HG03457 (cell line): ENCODE measurements around the gene CUL7.
"Not testable (repeated sequence)": the region's sequence is repeated elsewhere in the genome, so short reads cannot be mapped to it uniquely, and the experiment has no call there.

Experiments used
- ATAC-seq: cut with Tn5 transposase; IDR thresholded peaks from one replicate; pipeline ENCODE4 v1.9.1; 2021; ENCODE audit warnings: moderate number of reproducible peaks; ENCODE audit not compliant: unreplicated experiment

The CUL7 gene

GRCh38 chr6:43050981-43051380 is 2.7 kb downstream of the CUL7 start:
- no peak for ATAC-seq

GRCh38 chr6:43047998-43048397 is 5.7 kb downstream of the CUL7 start:
- ATAC-seq, result no peak

GRCh38 chr6:43045371-43045930 is 8.2 kb downstream of the CUL7 start:
- no peak for ATAC-seq

DNA sequence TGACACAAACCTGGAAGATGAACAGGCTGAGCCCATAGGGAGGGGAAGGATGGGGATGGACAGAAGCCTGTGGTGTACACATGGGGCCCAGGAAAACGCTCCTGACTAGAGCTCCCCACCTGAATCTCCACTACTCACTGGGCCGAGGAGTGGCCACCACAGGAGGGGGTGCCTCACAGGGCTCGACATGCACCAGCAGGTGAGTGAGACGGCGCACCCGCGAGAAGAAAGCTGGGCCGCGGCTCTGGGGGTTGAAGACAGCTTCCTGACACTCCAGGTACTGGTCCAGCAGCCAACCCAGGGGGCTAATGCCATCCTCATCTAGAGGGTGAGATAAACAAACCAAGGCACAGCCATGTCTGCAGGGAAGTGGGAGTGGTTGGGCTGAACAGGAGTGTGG is 10.3 kb downstream of the CUL7 start:
- no peak for ATAC-seq

DNA sequence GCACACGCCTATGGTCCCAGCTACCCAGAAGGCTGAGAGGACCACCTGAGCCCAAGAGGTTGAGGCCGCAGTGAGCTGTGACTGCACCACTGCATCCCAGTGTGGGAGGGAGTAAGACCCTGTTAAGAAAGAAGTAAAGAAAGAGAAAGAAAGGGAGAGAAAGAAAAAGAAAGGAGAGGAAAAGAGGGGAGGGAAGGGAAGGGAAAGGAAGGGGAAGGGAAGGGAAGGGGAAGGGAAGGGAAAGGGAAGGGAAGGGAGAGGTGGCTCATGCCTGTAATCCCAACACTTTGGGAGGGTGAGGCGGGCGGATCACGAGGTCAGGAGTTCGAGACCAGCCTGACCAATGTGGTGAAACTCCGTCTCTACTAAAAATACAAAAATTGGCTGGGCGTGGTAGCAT is 12.2 kb downstream of the CUL7 start:
- not testable (repeated sequence) for ATAC-seq

DNA sequence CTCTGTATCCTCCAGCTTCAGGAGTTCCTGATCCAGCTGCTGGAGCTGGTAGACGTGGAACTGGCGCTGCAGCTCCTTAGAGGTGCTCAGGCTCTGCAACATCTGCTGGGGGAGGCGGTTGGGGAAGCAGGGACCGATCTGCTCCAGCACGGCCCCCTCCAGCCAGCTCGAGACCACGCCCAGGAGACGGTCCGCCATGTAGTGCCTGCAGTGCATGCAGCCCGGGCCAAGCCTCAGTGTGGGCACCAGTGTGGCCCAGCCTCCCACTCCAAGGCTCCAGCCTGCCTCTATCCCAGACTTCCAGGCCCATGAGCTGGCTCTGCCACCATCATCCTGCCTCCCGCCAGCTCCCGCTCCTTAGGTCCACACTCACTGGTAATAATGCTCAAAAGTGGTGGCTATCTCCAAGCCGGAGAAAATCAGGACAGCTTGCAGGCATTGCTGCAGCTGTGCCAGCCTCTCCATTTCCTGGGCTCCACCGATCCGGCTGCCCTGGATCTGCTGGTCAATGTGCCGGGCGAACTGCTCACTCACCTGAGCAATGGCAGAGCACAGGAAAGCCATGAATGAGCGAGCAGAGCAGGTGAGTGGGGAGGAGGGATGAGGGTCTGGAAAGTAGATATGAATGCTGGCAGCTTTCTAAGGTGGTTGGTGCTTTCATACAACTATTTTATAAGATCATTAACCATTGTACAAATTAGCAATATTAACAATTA is 13.0 kb downstream of the CUL7 start:
- ATAC-seq, result no peak

DNA sequence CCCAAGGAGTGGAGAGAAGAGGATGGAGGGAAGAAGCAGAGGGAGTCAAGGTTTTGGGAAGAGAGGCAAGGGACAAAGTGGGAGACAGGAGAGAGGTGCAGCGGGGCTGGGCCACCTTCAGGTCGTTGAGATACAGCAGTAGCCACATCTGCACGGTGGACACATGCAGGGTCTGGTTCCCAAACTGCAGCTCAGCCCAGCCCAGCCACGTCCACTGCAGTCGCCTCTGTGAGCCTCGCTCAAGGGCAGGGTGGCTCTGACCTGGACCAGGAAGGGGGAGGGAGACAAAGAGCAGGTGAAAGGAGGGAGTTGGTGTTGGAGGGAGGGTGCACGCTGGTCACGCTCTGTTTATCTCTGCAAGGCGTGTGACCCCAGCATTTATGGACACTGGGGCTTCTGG is 14.9 kb downstream of the CUL7 start:
- no peak for ATAC-seq

DNA sequence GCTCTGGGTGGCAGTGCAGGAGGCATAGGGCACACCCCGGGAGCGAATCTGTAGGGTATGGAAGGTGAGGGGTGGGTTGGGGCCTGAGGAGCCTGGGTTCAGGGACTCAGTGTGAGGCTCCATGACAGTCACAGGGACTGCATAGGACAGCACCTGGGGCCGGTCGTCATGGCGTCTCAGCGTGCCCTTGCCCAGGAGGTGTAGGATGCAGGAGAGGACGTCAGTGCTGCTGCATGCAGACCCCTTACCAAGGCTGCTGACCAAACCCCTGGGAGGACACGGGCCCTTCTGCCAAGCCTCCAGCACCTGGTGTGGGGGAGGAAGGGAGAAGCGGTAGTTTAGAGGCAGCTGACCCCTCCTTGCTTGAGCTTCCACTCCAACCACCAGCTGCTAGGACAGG is 15.9 kb downstream of the CUL7 start:
- ATAC-seq, result no peak

DNA sequence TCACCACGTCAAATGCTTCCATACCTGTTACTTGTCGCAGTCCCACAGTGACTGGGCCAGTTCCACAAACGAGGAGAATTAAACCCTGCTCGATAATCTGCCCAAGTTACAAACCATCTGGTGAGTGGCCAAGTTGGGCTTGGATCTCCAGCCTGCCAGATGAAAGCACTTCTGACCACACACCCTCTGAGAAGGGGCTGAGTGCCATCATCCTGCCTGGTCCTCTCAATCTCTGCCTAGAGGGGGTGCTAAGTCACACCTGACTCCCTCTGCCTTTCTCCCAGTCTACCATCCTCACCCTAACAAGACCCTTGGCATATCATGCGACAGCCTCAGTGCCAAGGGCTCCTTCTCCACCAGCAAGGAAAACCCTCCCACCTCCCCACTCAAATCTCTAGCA is 16.5 kb downstream of the CUL7 start:
- no peak for ATAC-seq

DNA sequence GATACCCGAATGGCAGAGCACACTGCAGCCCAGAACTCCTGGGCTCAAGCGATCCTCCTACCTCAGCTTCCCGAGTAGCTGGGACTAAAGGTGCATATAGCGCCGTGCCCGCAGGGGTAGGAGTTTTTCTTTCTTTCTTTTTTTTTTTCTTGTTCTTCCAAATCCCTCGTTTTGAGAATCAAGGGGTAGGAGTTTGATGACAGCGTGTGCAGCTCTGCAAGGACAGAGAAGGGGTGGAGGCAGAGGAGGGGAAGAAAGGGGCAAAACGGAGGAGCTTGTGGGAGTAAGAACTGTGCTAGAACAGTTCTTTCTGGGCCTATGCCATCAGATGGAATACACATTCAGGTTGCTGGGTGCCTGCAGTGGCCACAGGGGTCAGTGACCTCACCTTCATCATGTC is 16.9 kb downstream of the CUL7 start:
- ATAC-seq, result no peak

- ATAC-seq, result no peak
These were observed 18.0 kb downstream of the CUL7 start for GRCh38 chr6:43035495-43036194.

GRCh38 chr6:43034190-43034525 is 19.5 kb downstream of the CUL7 start:
- ATAC-seq, result no peak

DNA sequence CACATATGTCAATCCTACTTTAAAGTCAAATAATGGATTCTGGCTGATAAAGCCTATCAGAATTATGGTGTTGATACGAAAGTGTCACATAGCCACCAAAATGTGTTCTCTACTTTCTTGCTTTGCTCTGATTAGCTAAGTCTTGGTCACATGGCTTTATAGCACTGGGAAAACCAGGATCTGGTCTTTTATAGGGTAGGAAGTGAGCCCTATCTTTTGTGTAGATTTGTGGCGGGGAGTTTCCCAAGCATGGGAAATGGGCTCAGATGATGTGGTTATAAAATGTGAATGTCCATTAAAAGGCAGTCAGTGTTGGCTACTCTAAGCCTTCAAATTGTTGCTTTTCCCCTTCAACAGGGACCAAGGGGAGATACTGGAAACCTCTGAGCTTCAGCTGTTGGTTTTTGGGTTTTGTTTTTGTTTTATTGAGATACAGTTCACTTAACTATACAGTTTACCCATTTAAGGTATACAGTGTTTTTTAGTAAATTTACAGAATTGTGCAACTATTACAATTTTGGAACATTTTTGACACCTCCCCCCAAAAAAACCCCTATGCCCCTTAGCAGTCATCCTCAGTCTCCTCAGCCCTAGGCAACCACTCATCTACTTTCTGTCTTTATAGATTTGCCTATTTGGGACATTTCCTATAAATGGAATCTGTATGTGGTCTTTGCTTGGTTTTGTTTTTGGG is 20.0 kb downstream of the CUL7 start:
- no peak for ATAC-seq

DNA sequence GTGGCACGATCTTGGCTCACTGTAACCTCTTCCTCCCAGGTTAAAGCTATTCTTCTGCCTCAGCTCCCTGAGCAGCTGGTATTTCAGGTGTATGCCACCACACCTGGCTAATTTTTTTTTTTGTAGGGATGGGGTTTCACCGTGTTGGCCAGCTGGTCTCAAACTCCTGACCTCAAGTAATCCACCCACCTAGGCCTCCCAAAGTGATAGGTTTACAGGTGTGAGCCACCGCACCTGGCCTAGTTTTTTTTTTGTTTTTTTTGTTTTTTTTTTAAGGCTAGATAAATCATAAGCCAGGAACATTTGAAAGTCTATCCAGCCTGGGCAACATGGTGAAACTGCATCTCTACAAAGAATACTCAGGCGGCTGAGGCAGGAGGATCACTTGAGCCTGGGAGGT is 21.3 kb downstream of the CUL7 start:
- no peak for ATAC-seq

- no peak for ATAC-seq
These were observed 24.5 kb downstream of the CUL7 start for GRCh38 chr6:43029120-43029519.

DNA sequence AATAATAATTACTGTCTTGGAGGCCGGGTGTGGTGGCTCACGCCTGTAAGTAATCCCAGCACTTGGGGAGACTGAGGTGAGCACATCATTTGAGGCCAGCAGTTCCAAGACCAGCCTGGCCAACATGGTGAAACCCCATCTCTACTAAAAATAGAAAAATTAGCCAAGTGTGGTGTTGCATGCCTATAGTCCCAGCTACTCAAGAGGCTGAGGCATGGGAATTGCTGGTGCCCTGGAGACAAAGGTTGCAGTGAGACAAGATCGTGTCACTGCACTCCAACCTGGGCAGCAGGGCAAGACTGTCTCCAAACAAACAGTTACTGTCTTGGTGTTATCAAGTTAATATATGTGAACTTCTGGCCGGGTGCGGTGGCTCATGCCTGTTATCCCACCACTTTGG is 27.3 kb downstream of the CUL7 start:
- ATAC-seq, result no peak

DNA sequence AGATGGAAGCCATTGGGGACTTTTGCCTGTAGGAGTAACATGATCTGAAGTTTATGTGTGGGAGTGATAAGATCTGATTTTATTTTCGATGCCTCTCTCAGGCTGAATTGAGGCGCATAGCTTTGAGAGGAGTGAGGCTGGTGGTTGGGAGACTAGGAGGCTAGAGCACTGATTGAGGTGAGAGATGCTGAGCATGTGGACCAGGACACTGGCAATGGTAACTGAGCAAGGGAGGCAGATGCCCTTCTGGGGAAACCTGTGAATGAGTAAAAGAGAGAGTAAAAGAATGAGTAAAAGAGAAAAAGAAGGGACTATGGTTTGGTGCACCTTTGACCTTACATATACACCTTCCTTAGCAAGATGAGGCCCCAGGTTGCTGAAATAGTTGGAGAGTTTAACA is 29.2 kb downstream of the CUL7 start:
- ATAC-seq, result no peak

DNA sequence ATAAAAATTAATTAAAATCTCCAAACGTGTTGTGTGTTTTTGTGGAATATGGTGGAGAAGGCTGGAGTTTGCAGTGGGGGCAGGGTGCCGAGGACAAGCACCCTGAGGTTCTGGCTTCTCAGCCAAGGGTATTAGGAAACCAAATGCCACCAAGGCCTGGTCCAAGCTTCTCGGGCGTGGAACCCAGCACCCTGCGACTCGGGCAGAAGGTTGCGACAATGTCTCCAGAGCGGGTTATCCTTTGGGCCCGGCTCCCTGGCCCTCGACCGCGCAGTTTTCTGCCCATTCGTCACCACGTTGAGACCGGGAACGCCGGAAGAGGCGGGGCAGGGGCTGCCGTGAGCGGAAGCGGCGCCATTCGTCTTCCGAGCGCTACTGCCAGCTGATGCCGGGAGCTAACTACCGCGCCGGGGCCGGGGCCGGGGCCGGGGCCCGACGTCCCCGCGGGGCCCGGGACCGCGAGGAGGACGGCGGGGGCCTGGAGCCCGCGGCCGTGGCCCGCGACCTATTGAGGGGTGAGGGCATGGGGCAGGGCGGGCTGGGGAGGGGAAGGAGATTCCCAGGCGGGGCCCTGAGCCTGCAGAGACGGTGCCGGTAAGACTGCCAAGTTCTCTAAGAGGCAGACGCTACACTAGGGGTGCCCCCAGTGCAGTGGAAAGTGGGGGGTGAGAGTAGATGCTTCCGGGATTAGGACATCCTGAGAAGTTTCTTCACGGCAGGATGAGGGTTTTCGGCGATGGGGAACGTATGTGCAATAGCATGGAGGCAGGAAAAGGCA is 32.2 kb downstream of the CUL7 start, which contains the start of gene RRP36:
TSS of gene RRP36 (plus strand) at position 354 of the 778 bp plus-strand sequence. CDS start at position 386, 32 bp downstream.
- ATAC-seq, result no peak

DNA sequence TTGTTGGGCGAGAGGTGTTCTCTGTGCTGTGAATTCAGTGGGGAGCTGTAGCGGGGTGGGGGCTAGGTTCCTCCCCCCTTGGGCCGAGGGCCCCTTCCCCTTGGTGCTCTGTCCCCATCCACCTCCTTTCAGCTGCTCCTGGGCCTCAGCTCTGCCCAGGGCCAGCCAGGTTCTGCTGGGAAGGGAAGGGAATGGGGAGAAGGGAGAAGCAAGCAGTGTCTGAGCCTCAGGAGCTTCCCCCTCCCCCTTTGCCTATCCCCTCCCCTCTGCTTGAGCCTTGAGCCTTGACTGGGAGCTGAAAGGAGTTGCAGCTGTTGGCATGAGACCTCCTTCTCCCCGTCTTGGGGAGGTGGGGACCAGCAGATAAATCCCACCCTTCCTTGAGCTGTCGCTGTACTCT is 32.8 kb downstream of the CUL7 start:
- no peak for ATAC-seq

GRCh38 chr6:43020052-43020705 is 33.5 kb downstream of the CUL7 start:
- ATAC-seq, result no peak

GRCh38 chr6:43019152-43019551 is 34.5 kb downstream of the CUL7 start:
- no peak for ATAC-seq
